HG03025 (cell line): ENCODE results near the gene USP19.

ENCODE experiments used
- ATAC-seq: cut with Tn5 transposase; IDR thresholded peaks from one replicate; pipeline ENCODE4 v1.9.1; 2021; ENCODE audit warnings: mild to moderate bottlenecking, moderate library complexity; ENCODE audit not compliant: unreplicated experiment, low FRiP score

Gene USP19

GRCh38 chr3:49104427-49105291, 16.0 kb downstream of the USP19 start, which contains the start of gene QARS1:
Gene QARS1 (minus strand): TSS chr3:49104757. CDS start chr3:49104733, 24 bp downstream.
- peak; percentile 88 for ATAC-seq

- ATAC-seq: no peak
Measured at GRCh38 chr3:49104052-49104426, 16.6 kb downstream of the USP19 start.

GRCh38 chr3:49100046-49100615, 20.5 kb downstream of the USP19 start:
- no peak for ATAC-seq

GRCh38 chr3:49098910-49099630, 21.6 kb downstream of the USP19 start:
- no peak for ATAC-seq

- no peak for ATAC-seq
Measured at GRCh38 chr3:49098429-49098828, 22.2 kb downstream of the USP19 start.

GRCh38 chr3:49093853-49094767, 26.5 kb downstream of the USP19 start, which contains the start of gene QRICH1:
Gene QRICH1 (minus strand): TSS chr3:49094071. CDS start chr3:49077017, 17,054 bp downstream.
- peak; percentile 78 for ATAC-seq

GRCh38 chr3:49092938-49093852, 27.4 kb downstream of the USP19 start:
- ATAC-seq: peak; percentile 50

- ATAC-seq: no peak
Measured at GRCh38 chr3:49081429-49081828, 39.2 kb downstream of the USP19 start.

- ATAC-seq: no peak
Measured at GRCh38 chr3:49079270-49079669, 41.4 kb downstream of the USP19 start.

- ATAC-seq: no peak
Measured at GRCh38 chr3:49076646-49077045, 44.0 kb downstream of the USP19 start.

GRCh38 chr3:49076116-49076515, 44.5 kb downstream of the USP19 start:
- ATAC-seq: no peak
